GM12873 (cell line): ENCODE measurements around the gene ATP1A2.

Experiments
- CTCF ChIP-seq: IDR thresholded peaks from 2 replicates; pipeline ENCODE4 v1.5.1; 2012; ENCODE audit warnings: low read depth, mild to moderate bottlenecking, moderate library complexity, low read length, control low read depth; ENCODE audit not compliant: insufficient read depth; ENCODE audit errors: missing control alignments

The ATP1A2 gene

GRCh38 chr1:160104486-160104885, 11.1 kb upstream of the ATP1A2 start:
- TF ChIP-seq CTCF = no peak

GRCh38 chr1:160105155-160105554, 10.4 kb upstream of the ATP1A2 start:
- TF ChIP-seq CTCF = no peak

- no peak for TF ChIP-seq CTCF
Measured at GRCh38 chr1:160107512-160107911, 8.0 kb upstream of the ATP1A2 start.

DNA sequence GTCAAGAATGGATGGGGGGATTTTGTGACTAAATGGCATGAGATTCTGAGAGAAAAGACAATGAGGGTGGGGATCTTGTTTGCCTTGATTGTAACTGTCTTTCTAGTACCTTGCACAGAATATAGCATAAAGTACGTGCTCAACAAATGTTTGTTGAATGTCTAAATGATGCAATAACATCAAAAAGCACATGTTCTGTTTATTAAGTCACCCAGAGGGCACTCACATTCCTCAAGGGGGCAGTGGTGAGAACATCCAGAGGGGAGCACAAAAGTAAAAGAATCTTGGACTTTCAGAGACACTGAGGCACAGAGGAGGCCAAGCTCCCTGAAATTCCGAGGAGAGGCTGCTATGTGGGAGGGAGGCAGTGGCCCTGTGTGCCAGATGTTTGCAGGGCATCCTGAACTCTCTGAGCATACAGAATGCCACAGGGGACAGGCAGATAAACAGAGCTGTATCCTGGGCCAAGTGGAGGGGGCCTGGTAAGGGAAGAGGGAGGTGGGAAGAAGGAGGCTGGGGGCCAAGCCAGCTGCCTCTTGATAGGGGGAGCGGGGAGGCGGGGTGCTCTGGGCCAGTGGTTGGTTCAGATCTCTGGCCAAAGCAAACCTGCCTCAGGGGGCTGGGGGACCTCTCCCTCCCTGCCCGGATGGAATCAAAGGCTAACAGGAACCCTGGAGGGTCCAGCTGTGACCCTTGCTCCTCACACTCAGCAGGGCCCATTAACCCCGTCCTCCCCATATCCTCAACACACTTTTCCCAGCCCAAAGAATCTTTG, 6.5 kb upstream of the ATP1A2 start:
- peak; percentile 68 for TF ChIP-seq CTCF

DNA sequence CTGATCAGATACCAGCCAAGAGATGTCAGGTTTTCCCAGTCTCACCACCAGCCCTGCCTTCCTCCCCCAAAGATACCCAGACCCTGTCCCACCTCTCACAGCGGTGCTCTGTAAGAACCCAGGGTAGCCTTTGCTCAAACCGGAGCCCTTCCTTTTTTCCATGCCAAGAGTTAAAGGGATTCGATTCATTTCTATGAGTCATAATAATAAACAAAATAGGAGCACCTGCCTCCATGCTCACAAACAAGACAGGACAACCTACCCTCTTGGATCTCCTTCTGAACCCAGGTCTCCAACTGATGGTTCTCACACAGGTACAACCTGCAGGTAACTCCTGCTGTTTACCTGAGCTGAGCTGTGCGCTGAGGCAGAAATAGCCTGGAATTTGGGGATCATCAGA, 5.9 kb upstream of the ATP1A2 start:
- no peak for TF ChIP-seq CTCF

- no peak for TF ChIP-seq CTCF
Measured at GRCh38 chr1:160112357-160112756, 3.2 kb upstream of the ATP1A2 start.

DNA sequence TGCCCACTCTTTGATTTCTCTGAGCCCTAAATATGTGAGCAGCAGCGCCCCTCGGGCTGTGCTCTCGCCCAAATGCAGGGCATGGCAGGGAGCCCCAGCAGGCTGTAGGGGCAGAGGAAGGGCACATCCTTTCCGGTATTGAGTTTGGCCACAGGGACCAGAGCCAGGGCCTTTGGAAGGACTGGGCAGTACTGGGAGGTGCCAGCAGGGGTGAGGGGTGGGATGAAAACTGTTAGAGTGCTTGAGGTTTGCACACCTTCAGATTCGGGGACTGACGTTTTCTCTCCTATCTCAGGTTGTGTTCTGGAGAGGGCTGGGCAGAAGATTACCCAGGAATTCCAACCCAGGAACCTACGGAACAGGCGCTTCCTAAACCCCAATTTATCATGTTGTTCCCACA, 2.2 kb upstream of the ATP1A2 start:
- no peak for TF ChIP-seq CTCF
